ENCODE measurements around the gene VPS72.

DNA sequence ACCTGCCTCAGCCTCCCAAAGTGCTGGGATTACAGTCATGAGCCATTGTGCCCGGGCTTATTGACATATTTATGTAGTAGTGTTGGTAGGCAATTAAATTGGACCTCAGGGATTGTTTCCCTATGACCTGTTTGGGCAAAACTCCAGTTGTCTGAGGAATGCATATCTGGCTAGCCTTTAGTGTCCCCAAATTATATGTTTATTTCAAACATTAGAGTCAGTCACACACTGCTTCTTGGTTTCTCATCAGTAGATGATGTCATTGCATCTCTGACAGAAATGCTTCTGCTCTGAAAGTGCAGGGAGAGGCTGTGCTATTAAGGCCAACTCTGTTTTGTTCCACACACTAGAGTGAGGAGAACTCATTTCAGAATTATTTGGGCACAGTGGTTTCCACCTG lies 20.8 kb upstream of the VPS72 start:
- TF ChIP-seq GATA2 (IDR thresholded peaks at IDR 0.05; ENCODE audit: low read depth, low read length), result no peak
- no peak for TF ChIP-seq GATA3 (IDR thresholded peaks at IDR 0.05; ENCODE audit: low read depth, low read length)
